Fibroblast of lung (primary cell): ENCODE measurements around the gene CFAP57. TPM values are rescaled to one million over a fixed set of nuclear protein-coding genes. Genes with fewer than 3 reads are reported as not detected.

Experiments used
- DNase-seq, 2 donors: peaks; one replicate each; pipeline versions ENCODE4 v3.0.0 to v3.0.0-alpha.2; 2010; ENCODE audit warnings: low read depth in 2 of 2
- H2AFZ ChIP-seq: 2 replicates; pipeline ENCODE4 v1.5.1; 2012; ENCODE audit warnings: low read length, control low read depth, inconsistent platforms
- H3K27ac ChIP-seq: 2 replicates; pipeline ENCODE4 v1.5.1; 2011; ENCODE audit warnings: low read length, control low read depth; ENCODE audit not compliant: insufficient read depth
- H3K27me3 ChIP-seq: 2 replicates; pipeline ENCODE4 v1.5.1; 2011; ENCODE audit warnings: mild to moderate bottlenecking, low read length; ENCODE audit not compliant: control insufficient read depth, insufficient read depth
- H3K36me3 ChIP-seq: 2 replicates; pipeline ENCODE4 v1.5.1; 2011; ENCODE audit warnings: low read length; ENCODE audit not compliant: control insufficient read depth, insufficient read depth
- H3K4me1 ChIP-seq: 2 replicates; pipeline ENCODE4 v1.5.1; 2011; ENCODE audit warnings: low read length; ENCODE audit not compliant: control insufficient read depth, insufficient read depth; ENCODE audit errors: extremely low read depth
- H3K4me2 ChIP-seq: 2 replicates; pipeline ENCODE4 v1.5.1; 2011; ENCODE audit warnings: low read length, control low read depth; ENCODE audit not compliant: insufficient read depth; ENCODE audit errors: extremely low read depth
- H3K4me3 ChIP-seq, 4 experiments: fragments of 200-600 bp in 1 of 4; sonication (generic) in 1 of 4; replicated peaks in 1 of 4; 2 replicates each; pipeline ENCODE4 v1.5.1; 2011 to 2016; ENCODE audit warnings: low read length in 4 of 4, low read depth in 3 of 4, mild to moderate bottlenecking in 3 of 4, control low read depth in 2 of 4, inconsistent platforms in 1 of 4, mixed read lengths in 1 of 4; ENCODE audit not compliant: insufficient read depth in 1 of 4; ENCODE audit errors: control extremely low read depth in 1 of 4
- H3K79me2 ChIP-seq: 2 replicates; pipeline ENCODE4 v1.5.1; 2012; ENCODE audit warnings: mild to moderate bottlenecking, low read length, inconsistent platforms; ENCODE audit not compliant: control insufficient read depth, insufficient read depth
- H3K9ac ChIP-seq: 2 replicates; pipeline ENCODE4 v1.5.1; 2011; ENCODE audit warnings: mild to moderate bottlenecking, low read length, control low read depth; ENCODE audit not compliant: insufficient read depth
- H3K9me3 ChIP-seq: 2 replicates; pipeline ENCODE4 v1.5.1; 2012; ENCODE audit warnings: low read depth, low read length; ENCODE audit not compliant: control insufficient read depth, insufficient read depth
- H4K20me1 ChIP-seq: 2 replicates; pipeline ENCODE4 v1.5.1; 2011; ENCODE audit warnings: low read length; ENCODE audit not compliant: control insufficient read depth, insufficient read depth; ENCODE audit errors: extremely low read depth
- EZH2 ChIP-seq: IDR thresholded peaks from 2 replicates; pipeline ENCODE4 v1.5.1; 2012; ENCODE audit warnings: low read length, control low read depth, mild to moderate bottlenecking; ENCODE audit errors: missing control alignments
- polyA plus RNA-seq, 2 donors: library from polyadenylated mRNA; depleted of rRNA in 1 of 2; stranded (reverse) in 1 of 2; unstranded in 1 of 2; fragments of >200 nt; gene quantifications; 2 replicates each; pipeline ENCODE4 v1.2.1, GENCODE V29; 2011 to 2012; ENCODE audit warnings: missing spikeins in 1 of 2
- total RNA-seq: library from RNA; depleted of rRNA; stranded (reverse); fragments of >200 nt; gene quantifications from 2 replicates; pipeline ENCODE4 v1.2.1, GENCODE V29; 2014
- TF ChIP-seq, protein P1 (sequence below), 2 donors: IDR thresholded peaks in 1 of 2; conservative IDR thresholded peaks in 1 of 2; 1 replicate in 1 of 2; 2 replicates in 1 of 2; pipeline ENCODE4 v1.5.1; 2011 to 2012; ENCODE audit warnings: low read length in 2 of 2, control low read depth in 1 of 2, inconsistent platforms in 1 of 2, low read depth in 1 of 2, mild to moderate bottlenecking in 1 of 2

CFAP57 gene
- total and polyA plus RNA-seq, 2 donors (not counting 1 experiment from before 2014, with no cell fraction given), result 0.17 to 0.22 TPM

DNA sequence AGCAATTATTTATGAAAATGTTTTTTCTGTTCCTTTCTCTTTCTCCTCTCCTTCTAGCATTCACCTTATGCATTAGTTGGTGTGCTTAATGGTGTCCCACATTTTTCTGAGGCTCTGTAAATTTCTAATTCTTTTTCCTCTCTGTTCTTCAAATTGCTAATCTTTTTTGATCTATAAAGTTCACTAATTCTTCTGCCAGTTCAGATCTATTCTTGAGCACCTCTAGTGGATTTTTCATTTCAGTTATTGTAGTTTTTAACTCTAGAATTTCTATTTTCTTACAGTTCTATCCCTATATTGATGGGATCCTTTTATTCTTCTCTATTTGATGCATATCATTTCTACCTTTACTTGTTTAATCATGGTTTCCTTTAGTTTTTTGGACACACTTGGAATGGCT is 22.4 kb downstream of the CFAP57 start:
- Histone ChIP-seq H3K79me2 (no peaks in the 10 kb centered on the region), H3K27me3 (no peaks in the 10 kb centered on the region), H3K4me1 (no peaks in the 10 kb centered on the region), H3K9me3 (no peaks in the 10 kb centered on the region), H4K20me1 (no peaks in the 10 kb centered on the region), H3K4me3 (no peak overlapping the region), H3K36me3 (no peaks in the 10 kb centered on the region), H3K9ac (no peak overlapping the region), H3K4me2 (no peak overlapping the region), H3K27ac (no peak overlapping the region), H2AFZ (no peak overlapping the region)
- no peak for TF ChIP-seq EZH2
- TF ChIP-seq, protein P1, sequence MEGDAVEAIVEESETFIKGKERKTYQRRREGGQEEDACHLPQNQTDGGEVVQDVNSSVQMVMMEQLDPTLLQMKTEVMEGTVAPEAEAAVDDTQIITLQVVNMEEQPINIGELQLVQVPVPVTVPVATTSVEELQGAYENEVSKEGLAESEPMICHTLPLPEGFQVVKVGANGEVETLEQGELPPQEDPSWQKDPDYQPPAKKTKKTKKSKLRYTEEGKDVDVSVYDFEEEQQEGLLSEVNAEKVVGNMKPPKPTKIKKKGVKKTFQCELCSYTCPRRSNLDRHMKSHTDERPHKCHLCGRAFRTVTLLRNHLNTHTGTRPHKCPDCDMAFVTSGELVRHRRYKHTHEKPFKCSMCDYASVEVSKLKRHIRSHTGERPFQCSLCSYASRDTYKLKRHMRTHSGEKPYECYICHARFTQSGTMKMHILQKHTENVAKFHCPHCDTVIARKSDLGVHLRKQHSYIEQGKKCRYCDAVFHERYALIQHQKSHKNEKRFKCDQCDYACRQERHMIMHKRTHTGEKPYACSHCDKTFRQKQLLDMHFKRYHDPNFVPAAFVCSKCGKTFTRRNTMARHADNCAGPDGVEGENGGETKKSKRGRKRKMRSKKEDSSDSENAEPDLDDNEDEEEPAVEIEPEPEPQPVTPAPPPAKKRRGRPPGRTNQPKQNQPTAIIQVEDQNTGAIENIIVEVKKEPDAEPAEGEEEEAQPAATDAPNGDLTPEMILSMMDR (conservative IDR thresholded peaks at IDR 0.05 in 1 of 2, IDR thresholded peaks at IDR 0.05 in 1 of 2; ENCODE audit: low read depth in 1 of 2, low read length in 2 of 2), result no peak
- no peak for DNase-seq

DNA sequence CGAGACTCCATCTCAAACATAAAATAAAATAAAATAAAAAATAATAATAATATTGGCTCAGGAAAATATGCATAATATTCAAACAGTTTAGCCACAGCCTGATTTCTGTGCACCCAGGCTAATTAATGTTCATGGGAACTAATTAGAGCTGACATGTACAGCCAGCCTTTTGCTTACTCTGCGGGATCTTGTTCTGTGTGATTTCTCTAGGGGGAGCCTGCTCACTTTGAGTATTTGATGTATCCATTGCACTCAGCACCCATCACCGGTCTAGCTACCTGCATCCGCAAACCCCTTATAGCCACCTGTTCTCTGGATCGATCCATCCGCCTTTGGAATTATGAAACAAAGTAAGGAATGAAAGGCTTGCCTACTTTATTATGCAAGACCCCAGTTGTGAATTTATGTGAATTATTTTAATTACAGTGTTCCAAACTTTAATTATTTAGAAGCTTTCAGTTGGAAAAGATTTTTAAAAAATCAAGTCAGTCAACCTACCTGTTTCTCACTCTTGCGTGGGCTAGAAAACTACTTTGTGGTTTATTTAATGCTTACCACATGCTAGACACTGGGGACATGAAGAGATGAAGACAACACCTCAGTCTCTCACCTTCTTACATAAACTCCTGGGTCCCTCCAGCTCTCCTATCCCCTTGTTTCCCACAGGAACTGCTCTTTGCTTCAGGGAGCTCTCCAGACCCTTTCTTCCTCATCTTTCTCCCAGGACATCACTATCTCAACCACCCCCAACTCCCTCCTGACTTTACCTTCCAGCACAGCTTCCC is 25.4 kb downstream of the CFAP57 start:
- no peak for DNase-seq
- Histone ChIP-seq H3K27ac (no peak overlapping the region), H3K4me3 (no peak overlapping the region), H3K79me2 (no peaks in the 10 kb centered on the region), H3K9me3 (no peaks in the 10 kb centered on the region), H3K9ac (no peak overlapping the region), H4K20me1 (no peaks in the 10 kb centered on the region), H3K27me3 (no peaks in the 10 kb centered on the region), H3K4me2 (no peak overlapping the region), H3K4me1 (no peaks in the 10 kb centered on the region), H3K36me3 (no peaks in the 10 kb centered on the region), H2AFZ (no peak overlapping the region)
- TF ChIP-seq, protein P1 (conservative IDR thresholded peaks at IDR 0.05 in 1 of 2, IDR thresholded peaks at IDR 0.05 in 1 of 2; ENCODE audit: low read depth in 1 of 2, low read length in 2 of 2), result no peak
- no peak for TF ChIP-seq EZH2

DNA sequence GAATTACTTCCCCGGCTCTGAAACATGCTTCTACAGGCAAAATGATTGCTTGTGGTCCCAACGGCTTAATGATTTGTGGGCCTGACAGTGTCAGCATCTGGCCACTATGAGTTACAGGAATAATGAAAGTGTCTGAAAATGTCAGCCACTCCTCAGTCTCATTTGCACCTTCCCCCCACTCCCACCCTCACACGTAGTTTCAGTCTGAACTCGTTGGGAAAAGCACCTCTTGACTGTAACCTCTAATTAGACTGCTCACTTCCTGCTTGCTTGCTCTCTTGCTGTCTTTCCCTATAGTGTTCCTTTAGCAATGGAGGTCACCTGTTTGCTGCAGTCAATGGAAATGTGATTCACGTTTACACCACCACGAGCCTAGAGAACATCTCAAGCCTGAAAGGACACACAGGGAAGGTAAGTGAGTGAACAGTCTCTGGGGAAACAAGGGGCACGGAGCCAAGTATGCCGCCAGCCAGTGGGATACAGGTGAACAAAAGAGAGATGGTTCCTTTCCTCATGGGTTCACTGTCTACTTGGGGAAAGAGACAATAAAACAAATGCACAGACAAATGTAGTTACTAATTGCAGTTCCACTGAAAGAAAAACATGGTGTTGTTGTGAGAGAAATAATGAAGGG is 27.1 kb downstream of the CFAP57 start:
- TF ChIP-seq, protein P1 (conservative IDR thresholded peaks at IDR 0.05 in 1 of 2, IDR thresholded peaks at IDR 0.05 in 1 of 2; ENCODE audit: low read depth in 1 of 2, low read length in 2 of 2), result no peak
- TF ChIP-seq EZH2, result no peak
- Histone ChIP-seq H4K20me1 (no peaks in the 10 kb centered on the region), H3K4me1 (no peaks in the 10 kb centered on the region), H3K9ac (no peak overlapping the region), H3K27me3 (no peaks in the 10 kb centered on the region), H3K36me3 (no peaks in the 10 kb centered on the region), H3K79me2 (no peaks in the 10 kb centered on the region), H2AFZ (no peak overlapping the region), H3K4me3 (no peak overlapping the region), H3K9me3 (no peaks in the 10 kb centered on the region), H3K4me2 (no peak overlapping the region), H3K27ac (no peak overlapping the region)
- no peak for DNase-seq
